Large intestine (tissue), 3 donors: ENCODE measurements around the gene SH2D3C. TPM values are rescaled to one million over a fixed set of nuclear protein-coding genes. Genes with fewer than 3 reads are reported as not detected.

ENCODE experiments used
- DNase-seq, 2 donors: peaks; one replicate each; pipeline versions ENCODE4 v3.0.0 to v3.0.0-alpha.2; 2013
- H3K27ac ChIP-seq: one replicate; pipeline ENCODE4 v1.5.1; 2013; ENCODE audit warnings: low read length
- H3K27me3 ChIP-seq: 2 replicates; pipeline ENCODE4 v1.6.1; 2013; ENCODE audit warnings: low read length; ENCODE audit not compliant: control insufficient read depth, insufficient read depth
- H3K36me3 ChIP-seq: 2 replicates; pipeline ENCODE4 v1.6.1; 2013; ENCODE audit warnings: low read length; ENCODE audit not compliant: control insufficient read depth, insufficient read depth
- H3K4me1 ChIP-seq: one replicate; pipeline ENCODE4 v1.6.1; 2013; ENCODE audit warnings: low read length; ENCODE audit not compliant: control insufficient read depth, insufficient read depth
- H3K4me3 ChIP-seq: one replicate; pipeline ENCODE4 v1.5.1; 2013; ENCODE audit warnings: low read length
- H3K9me3 ChIP-seq: one replicate; pipeline ENCODE4 v1.6.1; 2013; ENCODE audit warnings: mild to moderate bottlenecking, low read depth, low read length, moderate library complexity; ENCODE audit not compliant: control insufficient read depth
- WGBS: methylation state at CpG from one replicate; pipeline ENCODE4 v1.1.5; 2013; ENCODE audit warnings: low lambda C conversion rate; ENCODE audit not compliant: insufficient coverage; 5-methylcytosine and 5-hydroxymethylcytosine counted together
- polyA plus RNA-seq: library from polyadenylated mRNA; unstranded; fragments of 120-200 nt; gene quantifications from one replicate; pipeline ENCODE4 v1.2.1, GENCODE V29; 2013

Gene SH2D3C
- polyA plus RNA-seq, 1 donor = 7.4 TPM

DNA sequence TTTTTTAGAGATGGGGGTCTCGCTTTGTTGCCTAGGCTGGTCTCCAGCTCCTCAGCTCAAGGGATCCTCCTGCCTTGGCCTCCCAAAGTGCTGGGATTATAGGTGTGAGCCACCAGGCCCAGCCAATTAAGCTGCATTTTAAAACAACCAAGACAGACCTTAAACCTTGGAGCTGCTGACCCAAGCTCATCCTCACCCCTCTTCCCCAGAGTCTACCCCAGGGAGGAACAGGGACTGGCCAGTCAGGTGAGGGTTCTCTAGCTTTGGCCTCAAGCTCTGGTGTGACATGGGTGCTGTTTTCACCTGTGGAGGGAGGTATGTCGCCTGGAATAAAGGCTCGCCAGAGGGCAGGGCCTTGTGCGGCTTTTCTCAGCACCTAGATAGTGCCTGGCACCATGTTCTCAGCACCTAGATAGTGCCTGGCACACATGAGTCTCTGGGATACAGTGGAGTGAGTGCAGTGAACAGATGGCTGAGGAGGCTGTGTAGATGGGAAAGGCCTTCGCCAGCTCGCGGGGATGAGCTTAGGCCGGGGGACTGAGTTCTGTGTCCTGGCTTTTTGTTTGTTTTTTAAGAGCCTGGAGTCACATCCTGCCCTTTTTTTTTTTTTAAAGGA lies 14.7 kb upstream of the SH2D3C start:
- no peaks in the 10 kb centered on the region for H3K27me3 ChIP-seq
- H3K27ac ChIP-seq = no peak overlapping the region
- no CpG with 5 or more reads among the region's 8 CpGs for WGBS
- no peak for DNase-seq
- H3K4me3 ChIP-seq = no peak overlapping the region
- peaks cover 49% of the 10 kb centered on the region for H3K36me3 ChIP-seq
- H3K9me3 ChIP-seq = no peaks in the 10 kb centered on the region
- H3K4me1 ChIP-seq = peaks cover 2% of the 10 kb centered on the region

DNA sequence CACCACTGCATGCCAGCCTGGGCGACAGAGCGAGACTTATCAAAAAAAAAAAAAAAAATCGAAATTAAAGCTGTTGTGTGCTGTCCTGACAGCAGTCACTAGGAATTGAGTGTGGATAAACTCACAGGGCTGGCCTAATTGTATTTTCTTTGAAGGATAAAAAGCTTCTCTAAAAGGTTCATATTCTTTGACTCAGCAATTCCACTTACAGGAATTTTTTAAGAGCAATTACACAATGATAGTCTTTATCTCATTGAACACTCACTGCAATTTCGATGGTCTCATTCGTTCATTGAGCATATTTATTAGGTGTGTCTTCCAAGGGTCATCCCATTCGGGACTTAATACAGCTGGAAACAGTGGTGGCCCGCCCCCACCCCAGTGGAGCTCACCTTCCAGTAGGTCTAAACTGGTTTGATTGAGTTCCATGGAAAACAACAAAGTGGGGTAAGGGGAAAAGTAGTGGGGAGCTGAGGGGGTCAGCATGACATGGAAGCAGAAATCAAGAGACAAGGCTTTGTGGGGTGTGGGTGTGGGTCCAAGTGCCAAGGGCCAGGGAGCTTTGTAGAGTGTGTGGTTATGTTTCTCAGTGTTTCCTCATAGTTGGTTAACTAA lies 14.1 kb upstream of the SH2D3C start:
- Histone ChIP-seq H3K36me3 (peaks cover 56% of the 10 kb centered on the region), H3K4me3 (no peak overlapping the region), H3K9me3 (no peaks in the 10 kb centered on the region), H3K27me3 (no peaks in the 10 kb centered on the region), H3K4me1 (peaks cover 3% of the 10 kb centered on the region), H3K27ac (no peak overlapping the region)
- no peak for DNase-seq
- WGBS = 94% methylated on average over 3 of the region's 7 CpGs

DNA sequence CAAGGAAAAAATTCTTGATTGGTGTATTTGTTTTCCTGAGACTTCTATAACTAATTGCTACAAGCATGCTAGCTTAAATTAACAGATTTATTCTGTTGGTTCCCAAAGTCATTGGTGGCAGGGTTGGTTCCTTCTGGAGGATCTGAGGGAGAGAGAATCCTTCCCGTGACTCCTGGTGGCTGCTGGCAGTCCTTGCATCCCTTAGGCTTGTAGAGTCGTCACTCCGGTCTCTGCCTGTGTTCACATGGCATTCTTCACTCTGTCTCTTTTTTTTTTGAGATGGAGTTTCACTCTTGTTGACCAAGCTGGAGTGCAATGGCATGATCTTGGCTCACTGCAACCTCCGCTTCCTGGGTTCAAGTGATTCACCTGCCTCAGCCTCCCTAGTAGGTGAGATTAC lies 12.6 kb upstream of the SH2D3C start:
- Histone ChIP-seq H3K4me3 (no peak overlapping the region), H3K27ac (no peak overlapping the region)

DNA sequence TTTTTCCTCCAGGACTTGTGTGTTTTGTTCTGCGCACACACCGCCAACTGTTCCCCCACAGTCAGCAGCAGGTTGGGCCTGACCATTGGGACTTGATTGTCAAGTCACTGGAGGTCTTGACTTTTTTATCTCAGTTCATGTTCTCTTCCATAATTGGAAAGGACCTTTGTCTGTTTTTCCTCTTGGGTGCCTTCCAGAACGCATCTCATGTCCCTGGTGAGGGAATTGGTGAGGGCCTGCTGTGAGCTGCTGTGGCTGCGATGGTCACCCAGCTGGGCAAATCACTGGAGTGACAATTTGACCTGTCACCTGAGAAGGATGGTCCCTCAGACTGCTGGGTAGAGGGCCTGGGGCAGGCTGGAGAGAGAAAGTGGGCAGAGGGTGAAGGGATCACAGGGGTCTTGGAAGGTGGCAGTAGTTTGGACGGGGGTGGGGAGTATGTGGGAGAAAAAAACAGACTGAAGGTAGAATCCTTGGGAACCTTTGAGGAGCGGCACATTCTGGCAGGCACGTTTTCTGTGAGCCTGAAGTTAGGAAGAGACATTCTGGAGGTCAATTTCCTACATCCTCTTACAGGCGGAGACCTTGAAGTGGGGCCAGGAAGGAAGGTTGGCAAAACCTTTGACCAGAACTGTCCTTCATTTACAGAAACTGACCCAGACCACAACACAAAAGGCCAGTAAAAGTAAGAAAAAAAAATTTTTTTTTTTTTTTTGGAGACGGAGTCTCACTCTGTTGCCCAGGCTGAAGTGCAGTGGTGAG lies 11.8 kb upstream of the SH2D3C start:
- Histone ChIP-seq H3K36me3 (peaks cover 60% of the 10 kb centered on the region), H3K4me1 (peaks cover 8% of the 10 kb centered on the region), H3K4me3 (no peak overlapping the region), H3K27ac (no peak overlapping the region), H3K27me3 (no peaks in the 10 kb centered on the region), H3K9me3 (no peaks in the 10 kb centered on the region)
- 67% methylated on average over 1 of the region's 9 CpGs for WGBS
- no peak for DNase-seq

More for the DNA sequence above, 12.6 kb upstream of the SH2D3C start:
- H3K36me3 ChIP-seq = peaks cover 60% of the 10 kb centered on the region
- peaks cover 8% of the 10 kb centered on the region for H3K4me1 ChIP-seq
- H3K27me3 ChIP-seq = no peaks in the 10 kb centered on the region
- DNase-seq = no peak
- no CpG with 5 or more reads among the region's 4 CpGs for WGBS
- no peaks in the 10 kb centered on the region for H3K9me3 ChIP-seq

DNA sequence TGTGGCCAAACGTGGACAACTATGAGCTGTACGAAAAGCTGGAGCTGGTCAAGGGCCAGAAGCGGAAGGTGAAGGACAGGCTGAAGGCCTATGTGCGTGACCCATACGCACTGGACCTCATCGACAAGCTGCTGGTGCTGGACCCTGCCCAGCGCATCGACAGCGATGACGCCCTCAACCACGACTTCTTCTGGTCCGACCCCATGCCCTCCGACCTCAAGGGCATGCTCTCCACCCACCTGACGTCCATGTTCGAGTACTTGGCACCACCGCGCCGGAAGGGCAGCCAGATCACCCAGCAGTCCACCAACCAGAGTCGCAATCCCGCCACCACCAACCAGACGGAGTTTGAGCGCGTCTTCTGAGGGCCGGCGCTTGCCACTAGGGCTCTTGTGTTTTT lies 10.7 kb upstream of the SH2D3C start:
- Histone ChIP-seq H3K4me3 (no peak overlapping the region), H3K4me1 (peaks cover 12% of the 10 kb centered on the region), H3K9me3 (no peaks in the 10 kb centered on the region), H3K36me3 (peaks cover 60% of the 10 kb centered on the region), H3K27ac (no peak overlapping the region), H3K27me3 (peaks cover 2% of the 10 kb centered on the region)
- DNase-seq = no peak
- WGBS = no CpG with 5 or more reads among the region's 25 CpGs

DNA sequence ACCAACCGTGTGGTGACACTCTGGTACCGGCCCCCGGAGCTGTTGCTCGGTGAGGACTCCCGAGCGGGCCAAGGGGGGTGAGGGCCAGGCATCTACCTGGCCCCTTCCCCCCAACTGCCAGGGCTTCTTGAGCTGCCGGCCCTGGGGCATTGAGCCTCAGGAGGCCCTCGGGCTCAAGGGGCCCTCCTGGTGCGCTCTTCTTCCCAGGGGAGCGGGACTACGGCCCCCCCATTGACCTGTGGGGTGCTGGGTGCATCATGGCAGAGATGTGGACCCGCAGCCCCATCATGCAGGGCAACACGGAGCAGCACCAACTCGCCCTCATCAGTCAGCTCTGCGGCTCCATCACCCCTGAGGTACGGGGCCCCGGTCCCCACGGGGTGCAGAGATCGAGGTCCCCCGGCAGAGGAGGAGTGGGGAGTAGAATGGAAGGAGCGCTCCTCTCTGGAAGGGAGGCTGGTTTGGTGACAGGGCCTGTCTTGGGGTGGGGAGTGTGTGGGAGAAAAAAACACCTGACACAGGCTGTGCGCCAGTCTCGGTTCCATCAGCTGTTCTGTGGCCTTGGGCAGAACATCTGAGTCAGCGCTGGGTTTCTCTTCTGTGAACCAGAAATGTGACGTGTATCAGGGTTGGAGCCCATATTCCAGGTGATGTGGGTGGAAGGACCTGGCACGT lies 10.0 kb upstream of the SH2D3C start:
- Histone ChIP-seq H3K4me3 (no peak overlapping the region), H3K9me3 (no peaks in the 10 kb centered on the region), H3K36me3 (peaks cover 57% of the 10 kb centered on the region), H3K27me3 (peaks cover 6% of the 10 kb centered on the region), H3K4me1 (peaks cover 15% of the 10 kb centered on the region), H3K27ac (no peak overlapping the region)
- DNase-seq = no peak
- no CpG with 5 or more reads among the region's 26 CpGs for WGBS

DNA sequence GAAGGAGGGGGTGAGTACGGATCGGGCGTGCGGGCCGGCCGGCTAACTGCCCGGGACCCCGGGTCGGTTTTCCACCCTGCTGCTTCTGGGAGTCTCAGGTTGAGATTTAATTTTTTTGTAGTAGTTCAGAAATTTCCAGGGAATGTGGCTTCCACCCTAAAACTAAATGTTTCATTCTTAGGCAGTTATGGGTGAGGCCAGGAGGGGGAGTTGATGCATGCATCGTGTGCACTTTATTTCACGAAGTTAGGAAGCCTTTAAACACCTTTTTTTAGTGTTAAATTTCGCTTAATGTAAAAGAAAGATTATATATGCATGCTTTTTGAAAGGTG lies 8.3 kb upstream of the SH2D3C start:
- H3K27me3 ChIP-seq = peaks cover 6% of the 10 kb centered on the region
- H3K36me3 ChIP-seq = peaks cover 46% of the 10 kb centered on the region
- peak overlapping the region; percentile 97 for H3K27ac ChIP-seq
- 17% methylated on average over 1 of the region's 12 CpGs for WGBS
- no peak for DNase-seq
- H3K9me3 ChIP-seq = no peaks in the 10 kb centered on the region
- peaks cover 18% of the 10 kb centered on the region for H3K4me1 ChIP-seq
- peak overlapping the region; percentile 98 for H3K4me3 ChIP-seq

DNA sequence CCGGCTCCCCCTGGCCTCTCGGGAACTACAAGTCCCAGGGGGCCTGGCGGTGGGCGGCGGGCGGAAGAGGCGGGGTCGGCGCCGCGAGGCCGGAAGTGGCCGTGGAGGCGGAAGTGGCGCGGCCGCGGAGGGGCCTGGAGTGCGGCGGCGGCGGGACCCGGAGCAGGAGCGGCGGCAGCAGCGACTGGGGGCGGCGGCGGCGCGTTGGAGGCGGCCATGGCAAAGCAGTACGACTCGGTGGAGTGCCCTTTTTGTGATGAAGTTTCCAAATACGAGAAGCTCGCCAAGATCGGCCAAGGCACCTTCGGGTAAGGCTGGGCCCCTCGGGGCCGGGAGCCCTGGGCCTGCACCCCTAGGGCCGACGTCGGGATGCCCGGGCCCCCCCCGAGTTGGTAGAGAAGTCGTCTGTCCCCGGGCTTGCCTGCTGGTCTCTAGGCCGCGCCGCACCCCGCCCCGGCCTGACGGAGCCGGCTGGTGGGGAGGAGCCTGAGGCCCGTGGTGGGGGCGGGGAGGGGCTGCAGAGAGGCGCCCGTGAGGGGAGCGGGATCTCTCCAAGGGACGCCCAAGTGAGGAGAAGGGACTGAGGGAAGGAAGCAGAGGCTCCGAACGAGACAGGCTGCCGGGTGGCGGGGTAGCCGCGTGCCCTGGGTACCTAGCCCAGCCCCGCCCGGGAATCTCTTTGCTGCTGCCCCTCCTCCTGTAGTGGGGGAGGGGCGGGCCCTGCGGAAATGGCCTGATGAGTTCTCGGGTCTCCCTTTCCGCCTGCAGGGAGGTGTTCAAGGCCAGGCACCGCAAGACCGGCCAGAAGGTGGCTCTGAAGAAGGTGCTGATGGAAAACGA lies 7.7 kb upstream of the SH2D3C start, which contains the start of gene CDK9:
CDK9 (plus strand) TSS at position 102 of the 840 bp plus-strand sequence; CDS start at position 217, 115 bp downstream.
- no CpG with 5 or more reads among the region's 75 CpGs for WGBS
- H3K27ac ChIP-seq = peak within 1 kb of the TSS; percentile 97
- H3K36me3 ChIP-seq = peaks cover 41% of the 10 kb centered on the region
- H3K4me1 ChIP-seq = peaks cover 18% of the 10 kb centered on the region
- no peaks in the 10 kb centered on the region for H3K9me3 ChIP-seq
- peak within 1 kb of the TSS; percentile 98 for H3K4me3 ChIP-seq
- H3K27me3 ChIP-seq = peaks cover 6% of the 10 kb centered on the region
- peak; percentile 84 to 93 for DNase-seq

DNA sequence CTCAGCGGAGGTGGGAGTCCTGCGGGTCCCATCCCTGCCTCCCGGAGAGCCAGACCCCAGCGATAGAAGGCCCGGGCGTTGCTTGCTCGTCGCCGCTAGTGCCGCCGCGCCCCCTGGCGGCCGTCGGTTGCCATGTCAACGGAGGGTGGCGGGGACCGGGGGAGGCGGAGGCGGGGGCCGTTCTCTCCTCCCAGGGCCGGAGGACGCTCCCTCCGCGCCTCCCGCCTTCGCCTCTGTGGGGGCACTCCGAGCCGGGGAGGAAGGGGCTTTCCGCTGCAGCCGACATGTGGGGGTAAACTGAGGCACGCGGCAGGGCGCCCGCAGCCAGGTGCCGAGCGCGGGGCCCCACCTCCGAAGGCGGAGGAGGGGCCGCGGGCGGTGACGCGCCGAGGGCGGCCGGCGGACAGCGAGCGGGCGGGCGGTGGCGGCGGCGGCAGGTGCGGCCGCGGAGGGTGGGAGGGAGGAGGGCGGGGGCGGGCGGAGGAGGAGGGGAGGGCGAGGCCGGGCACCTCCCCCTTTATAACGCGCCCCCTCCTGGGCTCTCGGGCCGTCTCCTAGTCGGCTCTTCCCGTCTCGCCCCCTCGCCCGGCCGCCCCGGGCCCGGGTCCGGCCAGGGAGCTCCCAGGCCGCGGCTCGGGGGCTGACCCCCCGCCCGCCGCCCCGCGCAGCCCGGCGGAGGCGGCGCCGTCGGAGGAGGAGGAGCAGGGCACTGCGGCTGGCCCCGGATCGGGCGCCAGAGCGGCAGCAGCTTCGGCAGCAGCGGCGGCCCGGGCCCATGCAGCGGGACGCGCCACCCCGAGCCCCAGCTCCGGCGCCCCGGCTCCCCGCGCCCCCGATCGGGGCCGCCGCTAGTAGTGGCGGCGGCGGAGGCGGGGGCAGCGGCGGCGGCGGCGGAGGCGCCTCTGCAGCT lies 6.8 kb upstream of the SH2D3C start:
- Histone ChIP-seq H3K36me3 (peaks cover 32% of the 10 kb centered on the region), H3K4me1 (peaks cover 18% of the 10 kb centered on the region), H3K9me3 (no peaks in the 10 kb centered on the region), H3K4me3 (peak overlapping the region; percentile 72), H3K27me3 (peaks cover 7% of the 10 kb centered on the region), H3K27ac (peak overlapping the region; percentile 90)
- peak; percentile 84 to 93 for DNase-seq
- no CpG with 5 or more reads among the region's 123 CpGs for WGBS
